Measurements from ENCODE around the gene FOXF2. TPM values are rescaled to one million over a fixed set of nuclear protein-coding genes. Genes with fewer than 3 reads are reported as not detected.
A peak's percentile ranks its signal among the peaks of the same experiment; 100 is the strongest.

FOXF2 gene
- total and polyA plus RNA-seq, 10 of the 15 experiments (the other 5 are each of a cell fraction or from before 2014, with no cell fraction given): not detected

DNA sequence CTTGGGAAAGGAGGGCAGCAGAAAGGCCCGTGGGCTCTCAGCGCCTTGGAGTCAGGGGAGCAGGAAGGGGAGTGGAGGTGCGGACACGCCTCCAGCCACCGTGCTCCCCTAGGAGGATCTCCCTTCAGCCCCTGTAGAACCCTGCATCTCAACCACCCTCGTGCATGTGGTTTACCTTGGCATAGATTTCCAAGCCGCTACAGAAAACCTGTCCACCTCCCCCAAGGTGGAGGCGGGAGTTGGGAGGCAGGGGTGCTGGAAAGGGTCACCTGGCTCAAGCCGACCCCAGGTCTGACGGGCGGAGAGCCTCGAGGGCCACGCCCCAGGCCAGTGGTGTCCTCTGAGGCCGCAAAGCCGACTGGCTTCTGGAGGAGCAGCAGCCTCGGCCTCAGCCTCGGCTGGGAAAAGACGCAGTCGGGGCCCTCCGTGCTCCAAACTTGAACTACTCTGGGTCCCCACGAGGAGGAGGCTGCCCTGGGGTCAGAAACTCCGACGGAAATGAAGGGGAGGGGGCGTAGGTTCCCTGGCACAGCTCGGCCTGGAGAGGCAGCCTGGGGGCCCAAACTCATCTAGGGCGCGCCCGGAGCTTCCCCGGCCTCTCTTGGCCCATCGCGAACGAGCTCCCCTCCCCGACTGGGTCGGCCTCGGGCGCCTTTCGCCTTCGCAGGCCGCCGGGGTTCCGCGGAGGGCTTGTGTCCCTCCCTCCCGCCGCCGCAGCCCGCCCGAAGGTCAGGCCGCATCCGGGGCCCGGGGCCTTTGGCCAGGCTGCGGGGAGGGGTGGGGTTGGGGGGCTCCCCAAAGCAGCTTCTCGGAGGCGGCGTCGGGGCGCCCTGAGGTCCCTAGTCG is 6.3 kb upstream of the FOXF2 start:
- Histone ChIP-seq H4K20me1 (ENCODE audit: control insufficient read depth, insufficient read depth) (no peaks in the 10 kb centered on the region; the same call in none of the 2 replicates), H2AFZ (ENCODE audit: control insufficient read depth, low read depth, low read length) (no peak overlapping the region), H3K36me3 (ENCODE audit: control insufficient read depth in 2 of 2, insufficient read depth in 2 of 2, low read length in 1 of 2) (no peaks in the 10 kb centered on the region), H3K4me3 (no peak overlapping the region), H3K27ac (ENCODE audit: control insufficient read depth, insufficient read depth) (no peak overlapping the region), H3K79me2 (ENCODE audit: control insufficient read depth, insufficient read depth, low read length) (no peaks in the 10 kb centered on the region), H3K9me3 (replicated peaks; ENCODE audit: control insufficient read depth, insufficient read depth, low read length) (no peaks in the 10 kb centered on the region; the same call in 2 of the 3 replicates), H3K4me1 (ENCODE audit: control insufficient read depth, insufficient read depth, low read length) (no peaks in the 10 kb centered on the region), H3K9ac (ENCODE audit: control insufficient read depth, insufficient read depth, low read length) (no peak overlapping the region), H3K4me2 (ENCODE audit: control insufficient read depth, insufficient read depth) (no peak overlapping the region), H3K27me3 (replicated peaks in 1 of 2; ENCODE audit: control insufficient read depth in 2 of 2, insufficient read depth in 2 of 2, low read length in 1 of 2) (peaks cover 26 to 44% of the 10 kb centered on the region in 2 experiments)
- TF ChIP-seq SUZ12 (IDR thresholded peaks at IDR 0.05; ENCODE audit: unreplicated experiment): peak; percentile 88
- TF ChIP-seq, protein P1, sequence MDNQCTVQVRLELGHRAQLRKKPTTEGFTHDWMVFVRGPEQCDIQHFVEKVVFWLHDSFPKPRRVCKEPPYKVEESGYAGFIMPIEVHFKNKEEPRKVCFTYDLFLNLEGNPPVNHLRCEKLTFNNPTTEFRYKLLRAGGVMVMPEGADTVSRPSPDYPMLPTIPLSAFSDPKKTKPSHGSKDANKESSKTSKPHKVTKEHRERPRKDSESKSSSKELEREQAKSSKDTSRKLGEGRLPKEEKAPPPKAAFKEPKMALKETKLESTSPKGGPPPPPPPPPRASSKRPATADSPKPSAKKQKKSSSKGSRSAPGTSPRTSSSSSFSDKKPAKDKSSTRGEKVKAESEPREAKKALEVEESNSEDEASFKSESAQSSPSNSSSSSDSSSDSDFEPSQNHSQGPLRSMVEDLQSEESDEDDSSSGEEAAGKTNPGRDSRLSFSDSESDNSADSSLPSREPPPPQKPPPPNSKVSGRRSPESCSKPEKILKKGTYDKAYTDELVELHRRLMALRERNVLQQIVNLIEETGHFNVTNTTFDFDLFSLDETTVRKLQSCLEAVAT (IDR thresholded peaks at IDR 0.05): no peak
- in situ Hi-C loops (cut with MboI) (loop anchor here (5.0 kb wide), 1 partner anchor 586 kb away; no protein-coding TSS in a partner anchor), intact Hi-C loops (cut with micrococcal nuclease; ENCODE audit: unreplicated experiment) (loop anchor here (2.0 to 5.0 kb wide), 2 partner anchors 586 to 661 kb away; no protein-coding TSS in a partner anchor)
- ChIA-PET SMC1A (ENCODE audit: uncharacterized antibody, unreplicated experiment) (interaction anchor here (0.6 to 1.1 kb wide), 3 partner anchors 14 to 792 kb away, joined by 3 read pairs; no protein-coding TSS in a partner anchor), RAD21 (ENCODE audit: unreplicated experiment) (no interaction called here), POLR2A (interaction anchor here (0.6 kb wide), 1 partner anchor 582 kb away, joined by 4 read pairs; no protein-coding TSS in a partner anchor), CTCF (interaction anchor here (0.9 to 1.5 kb wide), 3 partner anchors 54 to 663 kb away, joined by 3 to 4 read pairs (median 3); no protein-coding TSS in a partner anchor)
- BruUV-seq (replicated peaks): no TSS peak
- ATAC-seq (no peak), DNase-seq (ENCODE audit: low read depth, low spot score) (no peak), FAIRE-seq (no peak)
- WGBS (ENCODE audit: insufficient coverage, insufficient replicate concordance, low lambda C conversion rate, missing lambda C conversion rate): 26% methylated on average over 50 of the region's 57 CpGs
